Measurements from ENCODE around the gene GPRIN3. TPM values are rescaled to one million over a fixed set of nuclear protein-coding genes. Genes with fewer than 3 reads are reported as not detected.

Gene GPRIN3
- total RNA-seq, 1 experiment from 2014 or later = 0.48 TPM

DNA sequence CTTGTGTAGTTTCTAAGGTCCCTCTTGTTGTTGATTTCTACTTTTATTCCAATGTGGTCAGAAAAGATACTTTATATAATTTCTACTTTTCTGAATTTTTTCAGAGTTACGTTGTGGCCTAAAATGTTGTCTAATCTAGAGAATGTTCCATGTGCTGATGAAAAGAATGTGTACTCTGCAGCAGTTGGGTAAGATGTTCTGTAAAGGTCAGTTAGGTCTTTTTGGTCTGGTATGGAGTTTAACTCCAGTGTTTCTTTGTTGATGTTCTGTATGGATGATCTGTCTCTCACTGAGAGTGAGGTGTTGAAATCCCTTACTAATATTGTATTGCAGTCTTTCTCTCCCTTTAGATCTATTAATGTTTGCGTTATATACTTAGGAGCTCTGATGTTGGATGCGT is 37.0 kb upstream of the GPRIN3 start:
- H3K23ac ChIP-seq (ENCODE audit: insufficient read length, low read depth, low read length) = no peak overlapping the region
- H3K27me3 ChIP-seq (ENCODE audit: insufficient read depth, low read length) = no peaks in the 10 kb centered on the region
- no peak overlapping the region for H2BK120ac ChIP-seq (ENCODE audit: low read depth, low read length, poor library complexity, severe bottlenecking)
- Mint-ChIP-seq H3K4me3 (no peak overlapping the region), H3K9me3 (peaks cover 0 to 4% of the 10 kb centered on the region in 2 experiments; a peak in 3 of 5 replicates), H3K27me3 (ENCODE audit: low read depth) (no peaks in the 10 kb centered on the region), H3K27ac (no peak overlapping the region), H3K36me3 (ENCODE audit: insufficient read depth in 1 of 3, low read depth in 3 of 3) (peaks cover 0 to 4% (median 0%) of the 10 kb centered on the region in 3 experiments; a peak in 1 of 7 replicates), H3K4me1 (no peaks in the 10 kb centered on the region)
- H3K4ac ChIP-seq (ENCODE audit: low read depth, low read length) = no peak overlapping the region
- no peaks in the 10 kb centered on the region for H3K23me2 ChIP-seq (ENCODE audit: insufficient read length, low read depth, low read length, poor library complexity, severe bottlenecking)
- H2BK20ac ChIP-seq (ENCODE audit: low read depth, low read length, poor library complexity, severe bottlenecking) = no peak overlapping the region
- WGBS (ENCODE audit: extremely low coverage, insufficient read length, low lambda C conversion rate) = no CpG with 5 or more reads among the region's 3 CpGs
- H2BK5ac ChIP-seq (ENCODE audit: insufficient read length, low read length) = no peak overlapping the region
- H3K79me1 ChIP-seq (ENCODE audit: insufficient read depth, low read depth, low read length, poor library complexity, severe bottlenecking) = no peaks in the 10 kb centered on the region
- no peak overlapping the region for H3K56ac ChIP-seq (ENCODE audit: insufficient read length, low read depth, low read length)
- TF ChIP-seq, protein P1, sequence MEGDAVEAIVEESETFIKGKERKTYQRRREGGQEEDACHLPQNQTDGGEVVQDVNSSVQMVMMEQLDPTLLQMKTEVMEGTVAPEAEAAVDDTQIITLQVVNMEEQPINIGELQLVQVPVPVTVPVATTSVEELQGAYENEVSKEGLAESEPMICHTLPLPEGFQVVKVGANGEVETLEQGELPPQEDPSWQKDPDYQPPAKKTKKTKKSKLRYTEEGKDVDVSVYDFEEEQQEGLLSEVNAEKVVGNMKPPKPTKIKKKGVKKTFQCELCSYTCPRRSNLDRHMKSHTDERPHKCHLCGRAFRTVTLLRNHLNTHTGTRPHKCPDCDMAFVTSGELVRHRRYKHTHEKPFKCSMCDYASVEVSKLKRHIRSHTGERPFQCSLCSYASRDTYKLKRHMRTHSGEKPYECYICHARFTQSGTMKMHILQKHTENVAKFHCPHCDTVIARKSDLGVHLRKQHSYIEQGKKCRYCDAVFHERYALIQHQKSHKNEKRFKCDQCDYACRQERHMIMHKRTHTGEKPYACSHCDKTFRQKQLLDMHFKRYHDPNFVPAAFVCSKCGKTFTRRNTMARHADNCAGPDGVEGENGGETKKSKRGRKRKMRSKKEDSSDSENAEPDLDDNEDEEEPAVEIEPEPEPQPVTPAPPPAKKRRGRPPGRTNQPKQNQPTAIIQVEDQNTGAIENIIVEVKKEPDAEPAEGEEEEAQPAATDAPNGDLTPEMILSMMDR (conservative IDR thresholded peaks at IDR 0.05) = no peak
- H2AK5ac ChIP-seq (ENCODE audit: insufficient read length, low read length) = no peak overlapping the region
- H2AFZ ChIP-seq (ENCODE audit: low read length) = no peak overlapping the region
- H2BK12ac ChIP-seq (ENCODE audit: insufficient read length, low read depth, low read length) = no peak overlapping the region
- H4K8ac ChIP-seq (replicated peaks; ENCODE audit: insufficient read length, low read depth, low read length) = no peak overlapping the region
- no peak overlapping the region for H3K27ac ChIP-seq (ENCODE audit: insufficient read length, low read depth, low read length)
- no peak overlapping the region for H3T11ph ChIP-seq (ENCODE audit: low read length)
- no peaks in the 10 kb centered on the region for H3K4me1 ChIP-seq (ENCODE audit: insufficient read depth, low read length)
- H4K91ac ChIP-seq (ENCODE audit: insufficient read length, low read depth, low read length) = no peak overlapping the region
- H3K9me3 ChIP-seq (ENCODE audit: control insufficient read depth, low read depth, low read length) = no peaks in the 10 kb centered on the region
- no peaks in the 10 kb centered on the region for H4K20me1 ChIP-seq (ENCODE audit: control insufficient read depth, insufficient read depth, insufficient read length)
- H3K14ac ChIP-seq (ENCODE audit: insufficient read depth, low read length) = no peak overlapping the region
- H3K4me2 ChIP-seq (ENCODE audit: insufficient read depth, insufficient read length, low read length) = no peak overlapping the region
- no peak overlapping the region for H3K9ac ChIP-seq (ENCODE audit: extremely low read depth, insufficient read length, low read length)
- no peak overlapping the region for H2BK15ac ChIP-seq (ENCODE audit: low read depth, low read length)
- no peaks in the 10 kb centered on the region for H3K79me2 ChIP-seq (ENCODE audit: insufficient read depth, low read length)
- H3K18ac ChIP-seq (ENCODE audit: insufficient read length, low read depth, low read length) = no peak overlapping the region
- DNase-seq = no peak
- H4K5ac ChIP-seq (ENCODE audit: insufficient read length, low read depth, low read length) = no peak overlapping the region

Data from H9 (cell line).